Karpas-422 (cell line): ENCODE measurements around the gene CEP95. TPM values are rescaled to one million over a fixed set of nuclear protein-coding genes. Genes with fewer than 3 reads are reported as not detected.

Source experiments
- DNase-seq: peaks from one replicate; pipeline ENCODE4 v3.0.0-alpha.2; 2015
- H2AFZ ChIP-seq: fragments of 200-600 bp; sonication (generic); 2 replicates; pipeline ENCODE4 v1.6.1; 2014; ENCODE audit warnings: antibody characterized with exemption, low read length, mixed read lengths
- H3K27ac ChIP-seq: fragments of 200-600 bp; sonication (generic); 2 replicates; pipeline ENCODE4 v1.5.1; 2014; ENCODE audit warnings: mild to moderate bottlenecking, low read length, moderate library complexity
- H3K27me3 ChIP-seq: fragments of 200-600 bp; sonication (generic); 2 replicates; pipeline ENCODE4 v1.6.1; 2014; ENCODE audit warnings: low read length, mixed read lengths
- H3K36me3 ChIP-seq: fragments of 200-600 bp; sonication (generic); 2 replicates; pipeline ENCODE4 v1.6.1; 2014; ENCODE audit warnings: low read length, mixed read lengths; ENCODE audit not compliant: insufficient read depth
- H3K4me1 ChIP-seq: fragments of 200-600 bp; sonication (generic); 2 replicates; pipeline ENCODE4 v1.6.1; 2014; ENCODE audit warnings: mild to moderate bottlenecking, low read length, mixed read lengths
- H3K4me2 ChIP-seq: fragments of 200-600 bp; sonication (generic); 2 replicates; pipeline ENCODE4 v1.6.1; 2014; ENCODE audit warnings: low read length, low read depth, mild to moderate bottlenecking; ENCODE audit not compliant: poor library complexity, severe bottlenecking
- H3K4me3 ChIP-seq: fragments of 200-600 bp; sonication (generic); 2 replicates; pipeline ENCODE4 v1.5.1; 2014; ENCODE audit warnings: mild to moderate bottlenecking, antibody characterized with exemption, low read length, mixed read lengths
- H3K79me2 ChIP-seq: fragments of 200-600 bp; sonication (generic); 2 replicates; pipeline ENCODE4 v1.6.1; 2014; ENCODE audit warnings: mild to moderate bottlenecking, low read length, mixed read lengths
- H3K9ac ChIP-seq: fragments of 200-600 bp; sonication (generic); 2 replicates; pipeline ENCODE4 v1.6.0; 2014; ENCODE audit warnings: low read length
- H3K9me2 ChIP-seq: fragments of 200-600 bp; sonication (generic), shearing (Covaris generic); replicated peaks from 2 replicates; pipeline ENCODE4 v1.6.0; 2014; ENCODE audit warnings: mild to moderate bottlenecking, low read length, moderate library complexity; ENCODE audit not compliant: insufficient read depth
- H3K9me3 ChIP-seq: fragments of 300-700, 200-600 bp; sonication (generic); 2 replicates; pipeline ENCODE4 v1.6.1; 2014; ENCODE audit warnings: low read length, mixed read lengths
- H4K20me1 ChIP-seq: fragments of 200-600 bp; sonication (generic); 2 replicates; pipeline ENCODE4 v1.6.1; 2014; ENCODE audit warnings: mild to moderate bottlenecking, antibody characterized with exemption, low read length, low read depth; ENCODE audit not compliant: insufficient read depth
- small RNA-seq: library from RNA; depleted of rRNA; stranded (forward); fragments of <200 nt; gene quantifications from one replicate; pipeline ENCODE3, GENCODE V24; 2014
- total RNA-seq: library from RNA; depleted of rRNA; stranded (reverse); fragments of >200 nt; shearing (Covaris generic); gene quantifications from 2 replicates; pipeline ENCODE4 v1.2.3, GENCODE V29; 2014; ENCODE audit warnings: low replicate concordance; rRNA removed

Gene CEP95
- total RNA-seq, 1 experiment from 2014 or later = 62.1 TPM

DNA sequence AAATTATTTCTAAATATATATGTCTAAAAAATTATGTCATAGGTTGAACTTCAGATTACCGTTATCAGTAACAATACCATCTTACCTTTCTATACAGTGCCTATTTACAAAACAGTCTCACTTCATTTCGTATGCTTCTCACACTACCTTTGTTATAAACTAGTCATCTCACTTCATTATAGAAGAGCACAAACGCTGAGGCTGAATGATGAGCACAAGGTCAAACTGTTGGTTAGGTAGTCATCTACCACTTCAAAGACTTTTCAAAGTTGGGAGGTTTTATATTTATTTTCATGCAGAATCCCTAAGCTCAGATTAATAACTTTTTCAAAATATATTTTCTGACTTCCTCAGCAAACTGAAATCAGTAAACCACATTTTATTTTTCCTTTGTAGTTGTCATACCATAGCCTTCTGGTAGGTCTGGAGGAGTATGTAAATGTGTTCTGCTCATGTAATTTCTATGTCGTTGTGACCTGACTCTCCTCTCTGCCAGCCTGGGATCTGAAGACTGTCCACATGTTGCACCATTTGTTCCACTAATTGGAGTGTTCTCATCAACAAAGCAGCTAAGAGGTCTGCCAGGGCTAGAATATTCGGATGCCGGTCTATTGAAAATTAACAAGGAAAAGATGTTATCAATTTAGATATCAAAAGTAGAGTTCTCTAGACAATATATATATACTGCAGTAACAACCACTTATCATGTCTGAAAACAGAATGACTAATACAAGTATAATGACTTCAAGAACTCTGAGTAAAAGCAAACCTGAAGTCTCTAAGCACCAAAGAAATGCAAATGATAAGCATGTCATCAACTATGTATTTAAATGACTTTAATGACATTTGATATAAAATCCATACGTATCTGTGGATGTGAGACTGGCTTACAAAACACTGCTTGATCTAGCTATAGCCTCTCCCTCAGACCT lies 73.9 kb downstream of the CEP95 start:
- DNase-seq = no peak
- H3K36me3 ChIP-seq = no peaks in the 10 kb centered on the region
- H3K79me2 ChIP-seq = no peaks in the 10 kb centered on the region

DNA sequence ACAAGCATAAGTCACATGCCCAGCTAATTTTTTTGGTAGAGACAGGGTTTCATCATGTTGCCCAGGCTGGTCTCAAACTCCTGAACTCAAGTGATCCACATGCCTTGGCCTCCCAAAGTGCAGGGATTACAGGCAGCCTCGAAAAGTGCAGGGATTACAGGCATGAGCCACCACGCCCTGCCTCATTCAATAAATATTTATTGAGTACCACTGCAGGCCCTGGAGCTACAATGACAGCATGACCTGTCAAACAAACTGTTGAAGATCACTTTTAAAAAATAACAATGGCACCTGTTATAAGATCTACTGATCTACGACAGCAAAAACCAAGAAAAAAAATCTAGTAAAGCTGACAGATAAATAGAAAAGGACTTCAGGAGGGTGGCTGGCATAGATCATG lies 76.3 kb downstream of the CEP95 start:
- no peaks in the 10 kb centered on the region for H3K9me3 ChIP-seq
- no peaks in the 10 kb centered on the region for H3K27me3 ChIP-seq
- no peaks in the 10 kb centered on the region for H3K9me2 ChIP-seq
- H3K9ac ChIP-seq = no peak overlapping the region
- no peaks in the 10 kb centered on the region for H4K20me1 ChIP-seq
- H2AFZ ChIP-seq = no peak overlapping the region
- H3K36me3 ChIP-seq = no peaks in the 10 kb centered on the region
- no peak overlapping the region for H3K27ac ChIP-seq
- H3K4me3 ChIP-seq = no peak overlapping the region
- no peaks in the 10 kb centered on the region for H3K4me1 ChIP-seq
- H3K79me2 ChIP-seq = no peaks in the 10 kb centered on the region
- H3K4me2 ChIP-seq = no peak overlapping the region
- DNase-seq = no peak

More for the DNA sequence above, 73.9 kb downstream of the CEP95 start:
- no peak overlapping the region for H3K9ac ChIP-seq
- no peaks in the 10 kb centered on the region for H3K9me2 ChIP-seq
- no peaks in the 10 kb centered on the region for H3K4me1 ChIP-seq
- H3K27me3 ChIP-seq = no peaks in the 10 kb centered on the region
- no peak overlapping the region for H3K4me3 ChIP-seq
- no peaks in the 10 kb centered on the region for H4K20me1 ChIP-seq
- H3K27ac ChIP-seq = no peak overlapping the region
- H3K9me3 ChIP-seq = no peaks in the 10 kb centered on the region
- H2AFZ ChIP-seq = no peak overlapping the region
- H3K4me2 ChIP-seq = no peak overlapping the region

DNA sequence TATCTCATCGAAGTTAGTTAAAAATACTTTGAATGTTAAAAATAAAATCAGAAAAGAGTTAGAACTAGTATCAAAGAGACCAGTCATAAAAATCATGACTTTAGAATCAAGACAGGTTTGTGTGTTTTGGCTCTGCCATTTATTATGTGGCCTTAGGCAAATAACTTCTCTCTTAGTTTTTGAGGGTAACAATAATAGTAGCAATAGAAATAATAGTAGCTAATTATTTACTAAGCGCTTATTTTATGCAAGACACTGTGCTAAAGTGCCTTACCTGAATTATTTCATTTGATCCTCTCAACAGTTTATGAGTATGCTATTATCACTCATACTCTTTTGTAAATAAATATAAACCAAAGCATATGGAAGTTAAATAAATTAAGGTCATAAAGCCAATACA lies 78.4 kb downstream of the CEP95 start:
- H4K20me1 ChIP-seq = no peaks in the 10 kb centered on the region
- no peak for DNase-seq
- H3K79me2 ChIP-seq = no peaks in the 10 kb centered on the region
- no peak overlapping the region for H3K4me3 ChIP-seq
- no peaks in the 10 kb centered on the region for H3K36me3 ChIP-seq
- no peak overlapping the region for H3K4me2 ChIP-seq
- H3K27me3 ChIP-seq = no peaks in the 10 kb centered on the region
- H3K9me2 ChIP-seq = no peaks in the 10 kb centered on the region
- no peak overlapping the region for H3K9ac ChIP-seq
- H3K4me1 ChIP-seq = no peaks in the 10 kb centered on the region
- no peak overlapping the region for H2AFZ ChIP-seq
- H3K27ac ChIP-seq = no peak overlapping the region
- no peaks in the 10 kb centered on the region for H3K9me3 ChIP-seq

Small RNAs within 50 kb of the gene (small RNA-seq; reads per million reads assigned to genes)
- gene AC009994.1 (not detected), gene ATP5MFP4 (not detected)

Other genes with a start within 250 kb of the CEP95 start
- gene TEX2, start 243.7 kb upstream of the CEP95 start, total RNA-seq = 5.5 and 5.6 TPM in 2 replicates
- gene PECAM1, start 116.1 kb upstream of the CEP95 start, total RNA-seq = 1.9 and 7.9 TPM in 2 replicates
- 104 and 156 TPM in 2 replicates for gene MILR1, start 57.9 kb upstream of the CEP95 start, total RNA-seq
- 18.6 and 25.3 TPM in 2 replicates for gene POLG2, start 9.9 kb upstream of the CEP95 start, total RNA-seq
- gene DDX5, start 688 bp upstream of the CEP95 start, total RNA-seq = 369 and 432 TPM in 2 replicates
- 6.1 and 8.0 TPM in 2 replicates for gene SMURF2, start 155.3 kb downstream of the CEP95 start, total RNA-seq